ENCODE data around the gene ZNF189. TPM values are rescaled to one million over a fixed set of nuclear protein-coding genes. Genes with fewer than 3 reads are reported as not detected.
A peak's percentile ranks its signal among the peaks of the same experiment; 100 is the strongest.

Gene ZNF189
- total RNA-seq, 1 donor from 2014 or later: 12.1 TPM

GRCh38 chr9:101393135-101393534 is 5.5 kb upstream of the ZNF189 start:
- Histone ChIP-seq H3K4me3 (ENCODE audit: low read depth, low read length) (no peak overlapping the region), H3K36me3 (ENCODE audit: control insufficient read depth, insufficient read depth, low read length) (no peaks in the 10 kb centered on the region), H3K27me3 (ENCODE audit: control insufficient read depth, insufficient read depth, low read length) (no peaks in the 10 kb centered on the region)
- FAIRE-seq (no peak), DNase-seq (ENCODE audit: low read depth) (no peak)
- TF ChIP-seq CTCF (IDR thresholded peaks at IDR 0.05; ENCODE audit: insufficient read depth, low read length, severe bottlenecking): no peak

GRCh38 chr9:101394687-101395086 is 4.0 kb upstream of the ZNF189 start:
- FAIRE-seq (no peak), DNase-seq (ENCODE audit: low read depth) (no peak)
- TF ChIP-seq CTCF (IDR thresholded peaks at IDR 0.05; ENCODE audit: insufficient read depth, low read length, severe bottlenecking): no peak
- Histone ChIP-seq H3K4me3 (ENCODE audit: low read depth, low read length) (no peak overlapping the region), H3K27me3 (ENCODE audit: control insufficient read depth, insufficient read depth, low read length) (no peaks in the 10 kb centered on the region), H3K36me3 (ENCODE audit: control insufficient read depth, insufficient read depth, low read length) (no peaks in the 10 kb centered on the region)

DNA sequence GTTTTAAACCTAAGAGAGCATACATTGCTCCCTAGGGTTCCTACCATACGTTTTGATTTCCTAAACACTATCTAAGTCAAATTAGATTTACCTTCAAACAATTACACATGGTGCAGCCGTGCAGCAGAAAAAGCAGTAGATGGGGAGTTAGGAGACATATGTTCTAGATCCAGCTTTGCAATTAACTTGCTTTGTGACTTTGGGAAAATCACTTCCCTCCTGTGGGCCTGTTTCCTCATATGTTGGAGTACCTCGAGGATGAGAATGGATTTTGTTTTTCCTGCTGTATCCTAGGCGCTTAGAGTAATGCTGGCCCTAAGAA is 944 bp upstream of the ZNF189 start:
- TF ChIP-seq CTCF (IDR thresholded peaks at IDR 0.05; ENCODE audit: insufficient read depth, low read length, severe bottlenecking): no peak
- H3K4me3 ChIP-seq (ENCODE audit: low read depth, low read length): peak overlapping the region; percentile 69
- DNase-seq (ENCODE audit: low read depth) (no peak), FAIRE-seq (no peak)
- no peaks in the 10 kb centered on the region for H3K27me3 ChIP-seq (ENCODE audit: control insufficient read depth, insufficient read depth, low read length)
- H3K36me3 ChIP-seq (ENCODE audit: control insufficient read depth, insufficient read depth, low read length): peaks cover 1% of the 10 kb centered on the region

DNA sequence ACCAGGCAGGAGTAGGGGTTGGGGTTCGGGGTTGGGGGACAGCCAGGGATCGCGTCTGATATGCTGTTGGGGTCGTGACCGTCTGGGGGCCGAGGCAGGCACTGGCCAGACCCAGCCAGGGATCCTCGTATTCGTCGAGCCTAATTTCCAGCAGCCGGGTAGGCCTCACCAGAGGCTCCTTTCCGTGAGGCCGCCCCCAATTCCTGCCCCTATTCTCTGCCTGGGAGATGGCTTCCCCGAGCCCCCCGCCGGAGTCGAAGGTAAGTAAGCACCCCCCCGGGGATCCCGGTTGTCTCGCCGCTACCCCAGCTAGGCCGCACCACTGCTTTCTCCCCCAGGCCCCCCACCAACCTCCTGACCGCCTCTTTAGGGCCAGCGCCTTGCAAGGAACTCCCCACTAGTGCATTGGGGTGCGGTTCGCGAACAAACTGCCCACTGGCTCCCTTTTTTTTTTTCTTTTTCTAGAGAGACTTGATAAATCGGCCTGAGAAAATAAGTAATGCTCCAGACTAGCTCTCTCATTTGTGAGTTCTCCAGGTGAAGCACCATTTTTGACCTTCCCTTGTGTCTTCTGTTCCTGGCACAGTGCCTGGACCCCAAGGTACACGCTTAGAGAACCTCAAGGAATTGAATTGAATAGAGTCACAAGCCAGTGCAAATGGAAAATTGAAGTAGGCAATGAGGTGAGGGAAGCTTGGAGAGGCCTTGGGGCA is 435 bp downstream of the ZNF189 start:
- Histone ChIP-seq H3K36me3 (ENCODE audit: control insufficient read depth, insufficient read depth, low read length) (peaks cover 9% of the 10 kb centered on the region), H3K4me3 (ENCODE audit: low read depth, low read length) (peak overlapping the region; percentile 69), H3K27me3 (ENCODE audit: control insufficient read depth, insufficient read depth, low read length) (no peaks in the 10 kb centered on the region)
- no peak for TF ChIP-seq CTCF (IDR thresholded peaks at IDR 0.05; ENCODE audit: insufficient read depth, low read length, severe bottlenecking)
- DNase-seq (ENCODE audit: low read depth) (no peak), FAIRE-seq (no peak)

- Histone ChIP-seq H3K36me3 (ENCODE audit: control insufficient read depth, insufficient read depth, low read length) (peaks cover 9% of the 10 kb centered on the region), H3K27me3 (ENCODE audit: control insufficient read depth, insufficient read depth, low read length) (no peaks in the 10 kb centered on the region), H3K4me3 (ENCODE audit: low read depth, low read length) (peak overlapping the region; percentile 69)
- no peak for DNase-seq (ENCODE audit: low read depth)
- TF ChIP-seq CTCF (IDR thresholded peaks at IDR 0.05; ENCODE audit: insufficient read depth, low read length, severe bottlenecking): no peak
- FAIRE-seq: no peak
Measured at GRCh38 chr9:101399643-101399970, 956 bp downstream of the ZNF189 start.

DNA sequence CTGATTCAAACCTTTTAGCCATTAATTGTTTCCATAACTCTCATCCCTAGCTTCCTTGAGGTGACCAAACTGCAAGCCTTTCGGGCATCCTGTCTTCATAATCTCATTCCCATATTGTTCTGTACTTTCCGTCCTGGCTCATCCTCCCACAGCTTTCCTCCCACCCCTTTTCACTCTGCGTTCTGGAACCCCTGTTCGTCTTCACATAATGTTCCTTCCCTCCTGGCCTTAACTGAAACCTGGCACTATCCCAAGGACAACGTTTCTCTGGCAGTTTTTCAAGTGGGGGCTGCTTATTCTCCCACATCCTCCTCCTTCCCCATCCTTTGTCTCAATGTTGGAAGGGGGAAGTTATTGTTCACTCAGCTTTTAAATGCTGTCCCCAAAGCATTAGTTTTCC is 1.5 kb downstream of the ZNF189 start:
- H3K36me3 ChIP-seq (ENCODE audit: control insufficient read depth, insufficient read depth, low read length): peaks cover 10% of the 10 kb centered on the region
- no peak for TF ChIP-seq CTCF (IDR thresholded peaks at IDR 0.05; ENCODE audit: insufficient read depth, low read length, severe bottlenecking)
- FAIRE-seq (no peak), DNase-seq (ENCODE audit: low read depth) (no peak)
- H3K27me3 ChIP-seq (ENCODE audit: control insufficient read depth, insufficient read depth, low read length): no peaks in the 10 kb centered on the region
- no peak overlapping the region for H3K4me3 ChIP-seq (ENCODE audit: low read depth, low read length)
